ENCODE data around the gene FILIP1L. TPM values are rescaled to one million over a fixed set of nuclear protein-coding genes. Genes with fewer than 3 reads are reported as not detected.

Gene FILIP1L
- total and polyA plus RNA-seq, 2 of the 8 experiments (the other 6 are each of a cell fraction or from before 2014, with no cell fraction given): 0.06 to 0.09 TPM

DNA sequence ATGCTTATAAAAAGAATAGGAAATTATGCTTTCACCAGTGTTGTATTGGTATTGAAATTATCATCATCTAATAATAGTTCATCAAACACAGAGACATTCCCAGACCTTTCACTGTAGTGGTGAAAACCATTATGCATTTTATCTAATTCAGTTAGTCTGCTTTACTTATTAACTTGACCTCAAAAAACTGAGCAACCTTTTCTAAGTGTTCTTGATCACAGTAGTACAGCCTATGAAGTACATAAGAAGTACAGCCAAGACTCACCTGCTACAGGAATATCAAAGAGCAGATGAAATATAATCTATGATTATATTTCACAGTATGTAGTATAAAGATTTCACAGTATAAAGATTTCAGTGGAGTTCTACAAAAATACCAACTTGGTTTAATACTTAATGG is 75.2 kb downstream of the FILIP1L start:
- Histone ChIP-seq H3K9me3 (ENCODE audit: insufficient read depth in 2 of 2, low read depth in 1 of 2, low read length in 1 of 2) (no peaks in the 10 kb centered on the region), H4K5ac (ENCODE audit: insufficient read length, low read depth, low read length) (no peak overlapping the region), H3K56ac (replicated peaks; ENCODE audit: insufficient read length, low read depth, low read length) (no peak overlapping the region), H3K4me3 (ENCODE audit: extremely low read depth in 1 of 4, insufficient read depth in 2 of 4, low read depth in 3 of 4, low read length in 4 of 4) (no peak overlapping the region), H3K79me1 (ENCODE audit: low read depth, low read length) (no peaks in the 10 kb centered on the region), H3K4ac (replicated peaks; ENCODE audit: insufficient read length, low read depth, low read length) (no peak overlapping the region), H2BK5ac (ENCODE audit: low read depth, low read length) (no peak overlapping the region), H2AFZ (ENCODE audit: low read length) (no peak overlapping the region), H3K4me2 (ENCODE audit: insufficient read depth in 1 of 2, low read depth in 2 of 2, low read length in 2 of 2) (no peak overlapping the region), H2BK12ac (ENCODE audit: low read depth, low read length) (no peak overlapping the region), H4K91ac (replicated peaks; ENCODE audit: insufficient read length, low read length) (no peak overlapping the region), H4K20me1 (replicated peaks in 1 of 2; ENCODE audit: control insufficient read depth in 1 of 2, insufficient read depth in 2 of 2, low read length in 2 of 2) (no peaks in the 10 kb centered on the region), H3K36me3 (ENCODE audit: control insufficient read depth in 2 of 4, insufficient read depth in 4 of 4, low read length in 3 of 4) (no peaks in the 10 kb centered on the region), H3K79me2 (ENCODE audit: control insufficient read depth in 1 of 2, insufficient read depth in 2 of 2, low read length in 2 of 2) (no peaks in the 10 kb centered on the region), H2AK5ac (ENCODE audit: low read depth, low read length) (no peak overlapping the region), H3K9ac (replicated peaks in 1 of 4; ENCODE audit: extremely low read depth in 1 of 4, low read depth in 3 of 4, low read length in 3 of 4) (no peak overlapping the region), H3K14ac (ENCODE audit: insufficient read length) (no peak overlapping the region), H3K4me1 (replicated peaks in 1 of 4; ENCODE audit: control insufficient read depth in 3 of 4, insufficient read depth in 4 of 4, low read length in 3 of 4) (0 out of 7 replicates have a peak, but pooled peaks cover 0 to 2% (median 0%) of the 10 kb centered on the region in 4 experiments), H4K8ac (ENCODE audit: extremely low read depth, insufficient read depth, low read length) (no peak overlapping the region), H2BK20ac (ENCODE audit: low read length) (no peak overlapping the region), H3K23ac (ENCODE audit: insufficient read length) (no peak overlapping the region), H2BK120ac (replicated peaks; ENCODE audit: low read depth, low read length) (no peak overlapping the region), H2BK15ac (ENCODE audit: low read length) (no peak overlapping the region), H3K18ac (ENCODE audit: extremely low read depth, low read length) (no peak overlapping the region), H3K27me3 (replicated peaks in 1 of 4; ENCODE audit: control insufficient read depth in 3 of 4, extremely low read depth in 1 of 4, insufficient read depth in 3 of 4, low read length in 3 of 4) (no peaks in the 10 kb centered on the region), H3K23me2 (ENCODE audit: low read depth, low read length) (no peaks in the 10 kb centered on the region), H3K27ac (ENCODE audit: low read depth, low read length) (no peak overlapping the region)
- POLR2A ChIA-PET (ENCODE audit: partially characterized antibody): no interaction called here
- CTCF ChIA-PET (ENCODE audit: partially characterized antibody): interaction anchor here (0.7 kb wide), 1 partner anchor 540 kb away, joined by 3 read pairs; no protein-coding TSS in a partner anchor
- no peak for FAIRE-seq
- no peak for DNase-seq (ENCODE audit: low read depth in 1 of 2, low spot score in 2 of 2)
- TF ChIP-seq CHD2 (IDR thresholded peaks at IDR 0.05; ENCODE audit: low read length): no peak
- no peak for TF ChIP-seq CTCF (IDR thresholded peaks at IDR 0.05; ENCODE audit: control extremely low read depth in 1 of 3, insufficient read depth in 1 of 3, low read depth in 1 of 3, low read length in 3 of 3)
- TF ChIP-seq, protein P1, sequence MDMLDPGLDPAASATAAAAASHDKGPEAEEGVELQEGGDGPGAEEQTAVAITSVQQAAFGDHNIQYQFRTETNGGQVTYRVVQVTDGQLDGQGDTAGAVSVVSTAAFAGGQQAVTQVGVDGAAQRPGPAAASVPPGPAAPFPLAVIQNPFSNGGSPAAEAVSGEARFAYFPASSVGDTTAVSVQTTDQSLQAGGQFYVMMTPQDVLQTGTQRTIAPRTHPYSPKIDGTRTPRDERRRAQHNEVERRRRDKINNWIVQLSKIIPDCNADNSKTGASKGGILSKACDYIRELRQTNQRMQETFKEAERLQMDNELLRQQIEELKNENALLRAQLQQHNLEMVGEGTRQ (IDR thresholded peaks at IDR 0.05; ENCODE audit: low read length): no peak
- TF ChIP-seq PHF8 (conservative IDR thresholded peaks at IDR 0.05; ENCODE audit: low read depth, low read length): no peak
- no peak for TF ChIP-seq CHD1 (IDR thresholded peaks at IDR 0.05; ENCODE audit: low read depth, low read length)
- TF ChIP-seq CREB1 (IDR thresholded peaks at IDR 0.05): no peak
- no peak for TF ChIP-seq TAF1 (IDR thresholded peaks at IDR 0.05; ENCODE audit: low read depth, low read length)
- TF ChIP-seq, protein P2, sequence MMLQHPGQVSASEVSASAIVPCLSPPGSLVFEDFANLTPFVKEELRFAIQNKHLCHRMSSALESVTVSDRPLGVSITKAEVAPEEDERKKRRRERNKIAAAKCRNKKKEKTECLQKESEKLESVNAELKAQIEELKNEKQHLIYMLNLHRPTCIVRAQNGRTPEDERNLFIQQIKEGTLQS (IDR thresholded peaks at IDR 0.05; ENCODE audit: insufficient read depth, low read depth, low read length): no peak
- no peak for TF ChIP-seq NRF1 (IDR thresholded peaks at IDR 0.05; ENCODE audit: low read depth, low read length)
- TF ChIP-seq TEAD4 (IDR thresholded peaks at IDR 0.05; ENCODE audit: low read depth, low read length): no peak
- TF ChIP-seq SIN3A (conservative IDR thresholded peaks at IDR 0.05 in 1 of 2, IDR thresholded peaks at IDR 0.05 in 1 of 2; ENCODE audit: low read depth in 1 of 2, low read length in 2 of 2): no peak
- no peak for TF ChIP-seq SP4 (IDR thresholded peaks at IDR 0.05; ENCODE audit: low read length)

All from H1 (cell line).